Camera-type eye (tissue), 1 donor: ENCODE results near the gene TMEM273. TPM values are rescaled to one million over a fixed set of nuclear protein-coding genes. Genes with fewer than 3 reads are reported as not detected.

Source experiments
- total RNA-seq: library from RNA; depleted of rRNA; stranded (reverse); fragments of >200 nt; gene quantifications from one replicate; pipeline ENCODE4 v1.2.3, GENCODE V29; 2014

TMEM273 gene
- 11.9 TPM for total RNA-seq

DNA sequence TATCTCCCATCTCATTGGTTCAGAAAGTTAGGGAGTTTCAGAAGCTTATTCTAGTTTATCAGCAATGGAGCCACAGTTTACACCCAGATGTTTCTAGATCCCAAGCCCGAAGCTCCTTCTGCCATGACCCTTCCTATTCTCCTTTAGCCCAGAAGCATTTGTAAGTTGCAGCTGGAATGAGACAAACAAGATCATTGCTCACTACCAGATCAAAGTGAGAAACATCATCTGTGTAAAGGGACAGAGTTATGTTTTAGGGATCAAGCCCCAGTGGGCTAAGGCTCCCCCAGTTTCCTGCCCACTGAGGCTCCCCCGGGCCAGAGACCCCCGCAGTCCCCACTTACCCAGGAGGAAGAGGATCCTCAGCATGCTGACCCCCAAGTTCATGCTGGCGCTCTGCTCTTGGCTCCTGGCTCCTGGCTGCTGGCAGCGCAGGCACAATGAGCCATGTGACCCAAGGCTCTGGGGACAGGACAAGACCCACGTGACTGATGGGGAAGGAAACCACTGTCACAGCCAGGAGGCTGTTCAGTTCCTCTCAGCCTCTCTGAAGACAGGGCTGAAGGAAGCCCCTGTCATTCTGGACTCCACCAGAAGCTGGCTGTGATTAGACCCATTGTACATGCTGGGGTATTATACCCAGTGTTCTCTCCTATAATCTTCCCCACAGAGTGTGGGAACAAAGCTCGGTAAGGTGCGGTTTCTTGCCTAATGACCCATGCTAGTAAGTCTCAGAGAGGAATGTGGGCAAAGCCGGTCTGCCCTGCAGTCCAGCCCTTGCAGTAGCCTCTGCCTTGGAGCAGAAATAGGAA, at the start of gene TMEM273:
Gene TMEM273 (minus strand): TSS at position 442 of the 812 bp plus-strand sequence. CDS start 55 bp downstream, at position 387.

GRCh38 chr10:49133706-49134248, 54.4 kb downstream of the TMEM273 start, which contains the start of gene FAM170B:
FAM170B (minus strand) TSS chr10:49134021; CDS start chr10:49133918, 103 bp downstream.

GRCh38 chr10:49115015-49115795, 73.0 kb downstream of the TMEM273 start, which contains the start of gene VSTM4:
VSTM4 (minus strand) TSS chr10:49115522; CDS start chr10:49115485, 37 bp downstream.

Other genes with a start within 250 kb of the TMEM273 start
- gene LRRC18, start 248.6 kb downstream of the TMEM273 start, total RNA-seq = not detected
- gene VSTM4, start 72.9 kb downstream of the TMEM273 start, total RNA-seq = 30.1 TPM
- not detected for gene FAM170B, start 54.4 kb downstream of the TMEM273 start, total RNA-seq
- 2.1 TPM for gene C10orf71, start 110.8 kb upstream of the TMEM273 start, total RNA-seq
- gene DRGX, start 207.7 kb upstream of the TMEM273 start, total RNA-seq = 1.3 TPM